ENCODE results near the gene HOTAIR. TPM values are rescaled to one million over a fixed set of nuclear protein-coding genes. Genes with fewer than 3 reads are reported as not detected.

HOTAIR gene
- total RNA-seq, 2 experiments from 2014 or later = not detected

DNA sequence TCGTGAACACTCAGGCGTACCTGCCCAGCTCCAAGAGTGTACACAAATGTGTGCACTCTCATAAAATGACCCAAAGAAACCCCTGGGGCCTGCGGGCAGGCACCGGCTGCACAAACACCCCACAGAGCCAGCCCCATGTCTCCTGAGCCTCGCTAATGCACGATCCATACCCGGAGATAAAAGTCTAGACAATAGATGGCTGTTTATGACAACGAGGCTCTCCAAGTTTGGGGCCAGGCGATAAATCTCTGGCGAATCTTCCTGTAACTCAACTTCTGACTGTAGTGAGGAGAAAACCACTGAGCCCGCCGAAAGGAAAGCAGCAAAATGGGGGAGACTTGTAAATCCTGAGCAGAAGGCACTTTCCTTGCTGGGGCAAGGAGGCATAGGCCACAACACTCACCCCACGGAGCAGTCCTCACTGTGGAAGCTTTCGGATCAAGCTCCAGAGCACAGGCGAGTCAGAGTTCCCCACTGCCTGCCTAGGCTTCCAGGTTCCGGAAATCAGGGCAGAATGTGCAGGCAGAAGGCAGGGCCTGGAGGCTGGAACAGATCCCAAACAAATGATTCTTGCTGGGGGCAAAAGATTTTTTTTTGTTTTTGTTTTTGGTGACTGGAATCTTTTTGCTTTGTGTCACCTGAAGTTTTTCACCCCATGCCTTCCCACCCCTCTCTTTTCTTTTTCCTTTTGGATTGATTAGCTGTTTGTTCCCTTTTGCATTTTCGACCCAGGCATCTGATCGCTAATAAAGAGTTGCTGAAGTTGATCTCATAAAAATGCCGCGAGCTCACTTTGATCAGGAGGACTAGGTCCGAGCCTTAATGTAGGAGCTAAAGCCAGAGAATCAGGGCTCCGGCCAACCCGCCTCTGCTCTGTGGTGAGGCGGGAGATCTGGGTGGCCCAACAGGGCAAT lies 6.3 kb downstream of the HOTAIR start:
- DNase-seq = no peak
- ChIA-PET CTCF (interaction anchor here (0.7 to 2.2 kb wide), 5 partner anchors 9 to 233 kb away, joined by 3 to 5 read pairs (median 3); partner anchors contain the start of genes HOXC12 and HOXC5), POLR2A (no interaction called here)
- Mint-ChIP-seq H3K36me3 (ENCODE audit: low read depth) (peaks cover 10% of the 10 kb centered on the region), H3K27me3 (peaks cover 98% of the 10 kb centered on the region), H3K4me3 (no peak overlapping the region), H3K4me1 (peaks cover 22% of the 10 kb centered on the region), H3K27ac (no peak overlapping the region), H3K9me3 (no peaks in the 10 kb centered on the region)

DNA sequence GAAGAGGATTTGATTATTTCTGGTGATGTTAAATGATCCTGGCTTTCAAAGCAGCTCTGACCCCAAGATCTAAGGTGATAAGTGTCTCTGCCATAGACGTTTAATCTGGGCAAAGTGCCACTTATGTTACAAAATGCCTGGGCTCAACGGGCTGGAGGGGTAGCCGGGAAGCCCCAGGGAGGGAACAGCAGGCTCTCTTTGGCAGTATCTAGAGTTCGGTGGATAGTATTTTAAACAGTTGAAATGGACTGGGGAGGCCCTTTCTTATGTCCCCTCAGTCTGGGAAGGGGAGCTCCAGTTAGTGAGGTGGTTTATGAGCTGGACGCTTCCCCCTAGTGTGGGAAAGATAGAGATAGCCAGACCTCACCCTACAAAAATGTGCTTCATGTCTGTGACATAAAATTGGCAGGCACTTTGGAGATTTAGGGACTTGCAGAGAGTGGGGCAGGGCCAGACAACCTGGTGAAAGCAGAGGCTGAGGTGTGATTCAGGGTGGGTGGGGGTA lies 7.3 kb downstream of the HOTAIR start:
- ChIA-PET CTCF (interaction anchor here (2.2 kb wide), 1 partner anchor 234 kb away, joined by 5 read pairs; no protein-coding TSS in a partner anchor), POLR2A (no interaction called here)
- Mint-ChIP-seq H3K27me3 (peaks cover 98% of the 10 kb centered on the region), H3K4me1 (peaks cover 17% of the 10 kb centered on the region), H3K27ac (peak overlapping the region; percentile 51), H3K4me3 (no peak overlapping the region), H3K9me3 (no peaks in the 10 kb centered on the region), H3K36me3 (ENCODE audit: low read depth) (peaks cover 5% of the 10 kb centered on the region)
- DNase-seq = no peak

DNA sequence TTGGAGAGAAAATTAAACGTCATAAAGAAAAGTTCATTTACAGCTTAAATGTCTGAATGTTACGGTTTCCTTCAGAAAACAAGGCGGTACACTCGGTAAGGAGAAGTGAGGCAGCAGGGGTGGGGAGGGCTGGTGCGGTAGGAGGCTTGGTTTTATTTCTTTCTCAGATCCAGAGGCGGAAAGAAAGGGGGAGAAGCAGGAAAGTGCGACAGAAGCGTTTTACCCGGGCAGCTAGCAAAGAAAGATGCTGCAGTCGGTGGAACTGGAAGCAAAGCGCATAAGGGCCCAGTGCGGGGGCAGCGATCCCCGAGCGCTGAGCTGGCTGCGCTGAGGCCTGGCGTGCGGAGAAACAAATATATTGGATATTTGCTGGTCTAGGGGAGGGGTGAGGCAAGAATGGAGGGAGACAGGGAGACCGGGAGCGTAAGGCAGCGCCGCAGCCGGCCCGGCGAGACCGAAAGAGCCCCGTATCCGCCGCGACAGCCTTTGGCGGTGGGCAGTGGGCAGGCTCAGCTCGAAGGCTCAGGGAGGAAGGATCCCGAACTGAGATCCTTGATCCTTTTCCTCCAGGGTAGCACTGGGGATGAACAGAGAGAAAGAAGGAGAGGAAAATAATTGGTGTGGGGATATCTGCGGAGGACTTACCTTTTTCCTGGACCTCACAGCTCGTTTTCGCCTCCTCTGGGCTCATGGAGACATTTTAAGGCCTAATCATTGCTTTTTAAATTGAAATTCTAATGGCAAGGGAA lies 8.2 kb downstream of the HOTAIR start:
- H3K4me3 Mint-ChIP-seq = no peak overlapping the region
- H3K4me1 Mint-ChIP-seq = peaks cover 17% of the 10 kb centered on the region
- H3K27ac Mint-ChIP-seq = peak overlapping the region; percentile 82
- ChIA-PET POLR2A (no interaction called here), CTCF (interaction anchor here (1.4 to 2.2 kb wide), 3 partner anchors 17 to 235 kb away, joined by 3 to 5 read pairs (median 3); no protein-coding TSS in a partner anchor)
- DNase-seq = no peak
- H3K36me3 Mint-ChIP-seq (ENCODE audit: low read depth) = peaks cover 5% of the 10 kb centered on the region
- no peaks in the 10 kb centered on the region for H3K9me3 Mint-ChIP-seq
- peaks cover 97% of the 10 kb centered on the region for H3K27me3 Mint-ChIP-seq

DNA sequence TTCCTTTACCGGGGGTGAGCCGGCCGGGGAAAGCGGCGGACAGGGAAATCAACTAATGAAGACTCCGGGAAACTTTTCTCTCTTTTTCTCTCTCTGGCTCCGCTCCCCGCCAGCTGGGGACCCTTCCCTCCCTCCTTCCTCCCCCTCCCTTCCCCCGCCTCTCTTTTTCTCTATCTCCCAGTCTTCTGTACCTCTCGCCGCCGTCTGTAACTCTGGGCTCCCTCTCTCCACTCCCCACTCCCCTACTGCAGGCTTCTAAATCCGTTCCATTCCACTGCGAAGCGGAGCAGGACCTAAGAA lies 8.7 kb downstream of the HOTAIR start:
- Mint-ChIP-seq H3K27ac (peak overlapping the region; percentile 62), H3K4me3 (no peak overlapping the region), H3K27me3 (peaks cover 94% of the 10 kb centered on the region), H3K36me3 (ENCODE audit: low read depth) (peaks cover 5% of the 10 kb centered on the region), H3K9me3 (no peaks in the 10 kb centered on the region), H3K4me1 (peaks cover 17% of the 10 kb centered on the region)
- ChIA-PET CTCF (interaction anchor here (1.4 to 1.5 kb wide), 2 partner anchors 16 to 34 kb away, joined by 3 read pairs; no protein-coding TSS in a partner anchor), POLR2A (no interaction called here)
- DNase-seq = no peak

DNA sequence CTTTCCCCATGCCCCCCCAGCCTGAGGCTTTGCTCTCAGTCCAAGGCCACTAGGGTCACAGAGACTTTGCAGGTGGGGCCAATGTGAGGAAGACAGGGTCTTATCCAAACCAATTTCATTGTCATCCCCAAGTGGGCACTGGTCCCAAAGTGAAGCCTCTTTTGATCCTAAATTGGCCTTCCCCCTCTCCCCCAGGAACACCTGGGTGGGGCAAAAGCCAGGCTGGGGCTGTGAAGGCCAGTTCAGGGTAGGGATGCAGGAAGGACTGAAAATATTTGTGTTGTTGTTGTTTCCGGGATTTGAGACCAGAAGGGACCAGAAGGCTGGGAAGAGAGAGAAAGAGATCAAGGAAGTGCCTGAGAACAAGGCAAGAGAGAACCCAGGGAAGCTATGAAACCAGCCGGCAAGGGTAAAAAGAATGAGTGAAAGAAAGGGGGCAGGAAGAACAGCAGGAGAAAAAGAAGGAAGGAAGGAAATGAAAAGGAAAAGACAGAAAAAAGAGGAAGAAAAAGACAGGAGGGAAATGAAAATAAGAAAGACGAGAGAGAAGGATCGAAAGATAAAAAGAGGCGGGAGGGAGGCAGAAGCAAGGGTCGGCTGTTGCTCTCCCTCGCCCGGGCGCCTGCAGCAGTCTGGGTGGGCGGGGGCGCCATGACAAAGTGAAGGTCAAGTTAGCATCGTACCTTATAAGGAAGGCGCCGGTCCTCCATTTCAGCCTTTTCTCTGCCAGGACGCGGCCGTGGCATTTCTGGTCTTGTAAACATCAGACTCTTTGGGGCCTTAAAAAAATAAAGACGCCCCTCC lies 9.3 kb downstream of the HOTAIR start:
- Mint-ChIP-seq H3K9me3 (no peaks in the 10 kb centered on the region), H3K4me1 (peaks cover 17% of the 10 kb centered on the region), H3K36me3 (ENCODE audit: low read depth) (peaks cover 5% of the 10 kb centered on the region), H3K27ac (peak overlapping the region; percentile 62), H3K27me3 (peaks cover 90% of the 10 kb centered on the region), H3K4me3 (no peak overlapping the region)
- POLR2A ChIA-PET = no interaction called here
- CTCF ChIA-PET = interaction anchor here (1.4 to 1.5 kb wide), 2 partner anchors 15 to 34 kb away, joined by 3 read pairs; no protein-coding TSS in a partner anchor
- no peak for DNase-seq

DNA sequence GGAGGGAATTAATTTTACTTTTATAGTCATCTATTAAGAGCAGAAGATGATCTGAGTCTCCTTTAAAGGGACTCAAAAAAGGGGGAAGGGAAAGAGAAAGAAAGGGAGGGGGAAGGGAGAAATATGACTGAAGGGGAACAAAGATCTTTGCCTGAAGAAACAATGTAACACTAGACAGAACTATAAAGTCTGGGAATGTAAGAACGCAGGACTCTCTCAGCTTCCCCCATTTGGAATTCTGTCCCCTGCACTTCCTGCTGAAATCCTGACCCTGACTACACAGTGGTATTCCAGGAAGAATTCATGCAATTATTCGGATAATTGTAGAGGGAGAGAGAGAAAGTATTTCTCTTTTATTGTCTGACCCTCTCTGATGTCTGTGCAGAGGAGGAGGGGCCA lies 10.4 kb downstream of the HOTAIR start:
- DNase-seq = no peak
- ChIA-PET CTCF (interaction anchor here (0.7 kb wide), 1 partner anchor 36 kb away, joined by 3 read pairs; the partner anchor contains the start of gene HOXC9), POLR2A (no interaction called here)
- Mint-ChIP-seq H3K4me1 (peaks cover 18% of the 10 kb centered on the region), H3K9me3 (no peaks in the 10 kb centered on the region), H3K27ac (no peak overlapping the region), H3K36me3 (ENCODE audit: low read depth) (peaks cover 5% of the 10 kb centered on the region), H3K27me3 (peaks cover 90% of the 10 kb centered on the region), H3K4me3 (no peak overlapping the region)

DNA sequence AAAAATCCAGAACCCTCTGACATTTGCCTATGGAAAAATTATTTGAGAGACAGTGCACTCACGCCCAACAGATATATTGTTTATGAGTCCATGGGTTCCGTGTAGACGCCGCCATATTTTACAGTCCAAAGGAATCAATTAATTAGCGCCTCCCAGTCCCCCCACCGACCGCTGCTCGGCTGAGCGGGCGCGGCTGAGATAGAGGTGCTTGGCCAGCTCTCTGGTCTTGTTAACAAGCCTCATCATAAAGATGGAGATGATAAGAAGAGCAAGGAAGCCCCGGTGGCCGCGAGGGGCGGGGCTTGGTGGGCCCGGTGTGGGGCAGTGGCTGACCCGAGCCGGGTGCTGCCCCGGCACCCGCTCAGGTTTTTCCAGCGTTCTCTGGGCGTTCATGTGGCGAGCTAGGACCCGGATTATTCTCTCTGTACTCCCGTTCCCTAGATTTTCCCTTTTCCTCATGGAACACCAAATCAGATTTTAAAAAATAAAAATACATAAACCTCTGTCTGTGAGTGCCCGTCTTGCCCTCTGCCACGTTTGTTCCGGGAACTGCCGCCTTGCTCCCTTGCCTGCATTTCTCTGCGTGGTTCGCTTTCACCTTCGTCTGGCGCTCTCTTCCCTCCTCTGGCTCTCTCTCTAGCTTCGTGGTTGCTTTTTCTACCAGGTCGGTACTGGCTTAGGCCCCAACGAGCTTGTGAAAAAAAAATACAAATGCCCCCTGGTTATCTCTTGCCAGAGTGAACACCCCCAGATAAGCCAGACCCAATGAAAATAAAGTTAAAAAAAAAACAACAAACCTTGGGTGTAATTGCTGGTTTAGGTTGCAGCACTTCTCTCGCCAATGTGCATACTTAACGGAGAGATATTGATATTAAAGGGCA lies 11.1 kb downstream of the HOTAIR start:
- Mint-ChIP-seq H3K9me3 (no peaks in the 10 kb centered on the region), H3K4me1 (peaks cover 18% of the 10 kb centered on the region), H3K4me3 (no peak overlapping the region), H3K36me3 (ENCODE audit: low read depth) (peaks cover 5% of the 10 kb centered on the region), H3K27me3 (peaks cover 88% of the 10 kb centered on the region), H3K27ac (no peak overlapping the region)
- ChIA-PET CTCF (interaction anchor here (0.6 to 1.6 kb wide), 4 partner anchors 10 to 69 kb away, joined by 3 to 4 read pairs (median 3); partner anchors contain the start of gene HOXC9), POLR2A (no interaction called here)
- DNase-seq = no peak

DNA sequence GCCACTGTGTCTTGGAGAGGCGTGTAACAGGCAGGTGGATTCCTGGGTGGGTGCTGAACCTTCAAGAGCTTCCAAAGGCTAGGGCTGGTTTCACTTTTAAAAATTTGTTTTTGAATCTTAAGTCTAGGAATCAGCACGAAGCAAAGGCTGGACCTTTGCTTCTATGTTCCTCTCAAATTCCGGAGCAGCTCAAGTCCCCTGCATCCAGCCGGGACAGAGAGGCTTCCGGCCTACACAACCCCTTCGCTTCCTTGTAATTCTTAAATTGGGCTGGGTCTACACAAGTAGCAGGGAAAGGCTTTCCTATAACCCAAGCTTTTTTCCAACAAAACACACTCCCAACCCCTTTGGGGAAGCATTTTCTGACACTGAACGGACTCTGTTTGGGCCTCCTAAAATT lies 11.7 kb downstream of the HOTAIR start:
- peaks cover 5% of the 10 kb centered on the region for H3K36me3 Mint-ChIP-seq (ENCODE audit: low read depth)
- POLR2A ChIA-PET = no interaction called here

DNA sequence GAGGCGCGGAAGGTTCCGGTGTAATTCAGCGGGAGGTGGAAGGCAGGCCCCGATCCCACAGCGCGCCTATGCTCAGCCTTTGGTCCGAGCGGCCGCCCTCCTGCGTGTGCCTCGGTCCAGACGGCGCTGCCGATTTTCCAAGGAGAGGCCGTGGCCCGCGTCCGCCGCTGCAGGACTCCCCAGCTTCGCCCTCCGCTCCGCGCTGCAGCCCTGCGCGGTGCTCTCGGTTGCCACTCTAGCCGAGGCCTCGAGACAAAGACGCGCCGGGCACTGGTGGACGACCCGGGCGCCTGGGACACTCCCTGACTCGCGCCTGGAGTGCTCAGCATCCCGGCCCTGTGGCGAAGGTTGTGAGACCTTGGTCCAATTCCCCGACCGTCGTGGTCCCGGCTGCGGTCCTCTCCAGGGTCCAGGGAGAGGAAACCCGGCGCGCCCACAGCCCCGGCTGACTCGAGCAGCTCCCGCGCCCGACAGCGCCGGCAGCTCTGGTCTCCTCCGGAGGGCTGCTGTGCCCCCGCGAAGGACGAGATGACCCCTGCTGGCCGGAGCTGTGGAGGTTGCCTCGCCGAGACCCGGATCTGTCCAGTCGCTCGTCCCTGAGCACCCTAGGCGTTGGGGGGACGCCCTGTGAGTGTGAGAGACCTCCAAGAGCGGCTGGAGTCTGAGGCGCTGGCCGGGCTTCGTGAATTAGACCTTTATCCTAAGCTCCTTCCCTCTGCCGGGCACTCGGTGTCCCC lies 13.6 kb downstream of the HOTAIR start:
- Mint-ChIP-seq H3K4me1 (peaks cover 14% of the 10 kb centered on the region), H3K36me3 (ENCODE audit: low read depth) (peaks cover 3% of the 10 kb centered on the region), H3K4me3 (no peak overlapping the region), H3K9me3 (no peaks in the 10 kb centered on the region), H3K27me3 (peaks cover 88% of the 10 kb centered on the region), H3K27ac (no peak overlapping the region)
- ChIA-PET POLR2A (no interaction called here), CTCF (interaction anchor here (0.8 to 1.2 kb wide), 5 partner anchors 24 to 247 kb away, joined by 3 to 4 read pairs (median 3); partner anchors contain the start of genes HOXC10 and HOXC9)
- no peak for DNase-seq

More for the DNA sequence above, 11.7 kb downstream of the HOTAIR start:
- no peaks in the 10 kb centered on the region for H3K9me3 Mint-ChIP-seq
- DNase-seq = no peak
- H3K4me3 Mint-ChIP-seq = no peak overlapping the region
- peaks cover 18% of the 10 kb centered on the region for H3K4me1 Mint-ChIP-seq
- CTCF ChIA-PET = interaction anchor here (0.6 to 1.6 kb wide), 3 partner anchors 9 to 69 kb away, joined by 3 to 4 read pairs (median 3); no protein-coding TSS in a partner anchor
- H3K27ac Mint-ChIP-seq = no peak overlapping the region
- H3K27me3 Mint-ChIP-seq = peaks cover 88% of the 10 kb centered on the region

DNA sequence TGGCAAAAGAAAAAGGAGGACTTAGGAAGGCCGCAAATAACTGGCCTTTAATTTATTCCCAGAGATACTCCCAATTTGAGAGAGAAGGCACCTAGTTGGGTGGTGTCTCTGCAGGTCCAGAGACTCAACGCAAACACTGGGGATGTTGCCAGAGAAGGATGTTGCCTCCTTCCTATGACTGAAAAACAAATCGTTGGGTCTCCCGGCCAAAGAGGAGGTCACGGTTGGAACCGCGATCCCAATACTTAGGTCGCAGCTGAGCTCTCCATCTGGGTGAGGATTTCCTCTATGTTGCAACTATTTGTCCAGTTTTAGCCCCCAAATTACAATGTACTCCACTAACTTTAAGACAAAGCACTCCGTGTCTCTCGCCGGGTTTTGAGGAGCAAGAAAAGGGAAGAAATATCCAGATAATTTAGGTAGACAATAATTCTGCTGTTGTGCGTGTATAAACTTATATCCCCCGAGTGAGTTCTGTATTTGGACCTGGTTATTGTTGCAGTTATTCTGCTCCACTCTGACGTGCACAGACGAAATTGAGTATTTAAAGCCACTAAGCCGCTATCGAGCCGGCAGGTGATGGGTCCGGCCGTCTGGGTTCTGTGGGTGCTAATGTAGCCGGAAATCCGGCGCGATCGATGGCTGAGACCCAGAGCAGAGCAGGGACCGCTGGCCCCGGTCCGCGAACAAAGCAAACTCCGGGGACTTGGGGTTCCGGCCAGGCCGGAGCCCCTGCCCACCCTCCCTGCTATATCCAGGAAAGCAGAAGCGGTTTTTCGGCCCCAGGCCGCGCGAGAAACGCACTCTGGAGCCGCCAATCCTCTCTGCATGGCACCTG lies 14.3 kb downstream of the HOTAIR start:
- H3K4me1 Mint-ChIP-seq = peaks cover 16% of the 10 kb centered on the region

More for the DNA sequence above, 14.3 kb downstream of the HOTAIR start:
- H3K36me3 Mint-ChIP-seq (ENCODE audit: low read depth) = peaks cover 1% of the 10 kb centered on the region
- DNase-seq = no peak
- peak overlapping the region; percentile 5 for H3K27ac Mint-ChIP-seq
- peak overlapping the region; percentile 6 for H3K4me3 Mint-ChIP-seq
- CTCF ChIA-PET = interaction anchor here (1.2 to 1.5 kb wide), 2 partner anchors 12 to 39 kb away, joined by 3 read pairs; partner anchors contain the start of gene HOXC9
- no peaks in the 10 kb centered on the region for H3K9me3 Mint-ChIP-seq
- peaks cover 88% of the 10 kb centered on the region for H3K27me3 Mint-ChIP-seq
- POLR2A ChIA-PET = no interaction called here
